HepG2 (cell line): ENCODE data around the gene MOCS1. TPM values are rescaled to one million over a fixed set of nuclear protein-coding genes. Genes with fewer than 3 reads are reported as not detected.

ENCODE experiments used
- ATAC-seq: fragments of 200-7000 bp; cut with Tn5 transposase; 3 replicates; pipeline ENCODE4 v1.9.1; 2020; ENCODE audit warnings: mild to moderate bottlenecking, moderate library complexity
- BruUV-seq: library from RNA; stranded (reverse); fragments of 400-500 nt; replicated peaks from 2 replicates; lab custom pipeline; 2021; lab: Mats Ljungman, UMichigan
- CTCF ChIA-PET: fragments of 300-600 bp; formaldehyde crosslinking; extraction: SDS; loops from one replicate; lab custom pipeline; 2021; ENCODE audit warnings: low total read pairs, inconsistent platforms, low intra/inter-chr PET ratio; lab: Yijun Ruan, JAX
- POLR2A ChIA-PET: fragments of 350-600 bp; sonication (Branson Sonifier 250); formaldehyde crosslinking; loops from one replicate; lab custom pipeline; 2020; ENCODE audit warnings: antibody characterized with exemption, inconsistent platforms; lab: Yijun Ruan, JAX
- DNase-seq: peaks from one replicate; pipeline ENCODE4 v3.0.0-alpha.2; 2015; ENCODE audit warnings: low spot score
- FAIRE-seq: peaks from 3 replicates; lab custom pipeline; 2011; peaks lifted over from hg19 to GRCh38; lab: Jason Lieb, UNC
- H2AFZ ChIP-seq: one replicate; pipeline ENCODE4 v1.6.1; 2011; ENCODE audit warnings: low read length, inconsistent platforms
- H3K27ac ChIP-seq: fragments of 300-600 bp; 3 replicates; pipeline ENCODE4 v1.8.0; 2011; ENCODE audit warnings: mixed run types, mild to moderate bottlenecking, mixed read lengths, low read length, inconsistent platforms; ENCODE audit not compliant: insufficient read depth; ENCODE audit errors: extremely low read length
- H3K27me3 ChIP-seq, 2 experiments: fragments of 200-600 bp in 1 of 2; 2 replicates in 1 of 2; 3 replicates in 1 of 2; pipeline versions ENCODE4 v1.6.0 to v1.8.0; 2011; ENCODE audit warnings: low read length in 2 of 2, mild to moderate bottlenecking in 2 of 2, moderate library complexity in 2 of 2, inconsistent platforms in 1 of 2; ENCODE audit not compliant: insufficient read depth in 2 of 2, control insufficient read depth in 1 of 2
- H3K36me3 ChIP-seq, 2 experiments: fragments of 200-600 bp in 1 of 2; replicated peaks in 1 of 2; 2 replicates in 1 of 2; 3 replicates in 1 of 2; pipeline versions ENCODE4 v1.5.1 to v1.8.0; 2011; ENCODE audit warnings: low read length in 2 of 2, inconsistent platforms in 1 of 2; ENCODE audit not compliant: insufficient read depth in 2 of 2, control insufficient read depth in 1 of 2
- H3K4me1 ChIP-seq: 2 replicates; pipeline ENCODE4 v1.5.1; 2012; ENCODE audit warnings: low read length, inconsistent platforms; ENCODE audit not compliant: insufficient read depth
- H3K4me2 ChIP-seq: 2 replicates; pipeline ENCODE4 v1.6.0; 2011; ENCODE audit warnings: low read depth, low read length, inconsistent platforms
- H3K4me3 ChIP-seq, 3 experiments: fragments of 200-600 bp in 1 of 3; sonication (generic), shearing (Covaris generic) in 1 of 3; replicated peaks in 1 of 3; 2 replicates each; pipeline ENCODE4 v1.5.1; 2011 to 2016; ENCODE audit warnings: low read length in 3 of 3, inconsistent platforms in 2 of 3, low read depth in 2 of 3, mild to moderate bottlenecking in 2 of 3, control low read depth in 1 of 3, mixed read lengths in 1 of 3; ENCODE audit not compliant: insufficient read depth in 1 of 3
- H3K79me2 ChIP-seq: one replicate; pipeline ENCODE4 v1.6.1; 2011; ENCODE audit warnings: low read length, inconsistent platforms; ENCODE audit not compliant: insufficient read depth
- H3K9ac ChIP-seq: 2 replicates; pipeline ENCODE4 v1.6.0; 2011; ENCODE audit warnings: mild to moderate bottlenecking, low read depth, low read length, inconsistent platforms; ENCODE audit not compliant: insufficient read depth
- H3K9me3 ChIP-seq: 2 replicates; pipeline ENCODE4 v1.5.1; 2012; ENCODE audit warnings: mild to moderate bottlenecking, low read length
- H4K20me1 ChIP-seq: 2 replicates; pipeline ENCODE4 v1.6.0; 2011; ENCODE audit warnings: inconsistent platforms, mild to moderate bottlenecking, low read length, moderate library complexity; ENCODE audit not compliant: insufficient read depth
- GATA4 ChIP-seq: sonication (generic); IDR thresholded peaks from 2 replicates; pipeline ENCODE4 v1.6.1; 2016; ENCODE audit warnings: antibody characterized with exemption, low read depth, borderline replicate concordance
- GPN1 ChIP-seq: sonication (generic); formaldehyde crosslinking; IDR thresholded peaks from 2 replicates; pipeline ENCODE4 v1.5.1; 2020; ENCODE audit warnings: missing genetic modification reagents, borderline replicate concordance
- HOXA9 ChIP-seq: sonication (generic); formaldehyde crosslinking; IDR thresholded peaks from 2 replicates; pipeline ENCODE4 v1.8.1; 2022; ENCODE audit warnings: missing genetic modification reagents, mild to moderate bottlenecking, moderate library complexity, borderline replicate concordance
- SETDB1 ChIP-seq: sonication (generic); formaldehyde crosslinking; IDR thresholded peaks from 2 replicates; pipeline ENCODE4 v1.5.1; 2020; ENCODE audit warnings: missing genetic modification reagents, mild to moderate bottlenecking, borderline replicate concordance
- ZNF562 ChIP-seq: sonication (generic); formaldehyde crosslinking; IDR thresholded peaks from 2 replicates; pipeline ENCODE4 v1.8.0; 2022; ENCODE audit warnings: missing genetic modification reagents, borderline replicate concordance
- ZNF850 ChIP-seq: sonication (generic); formaldehyde crosslinking; conservative IDR thresholded peaks from 2 replicates; pipeline ENCODE4 v1.9.0; 2021; ENCODE audit warnings: mild to moderate bottlenecking, missing genetic modification reagents
- in situ Hi-C: cut with HindIII; loops from 2 replicates; pipeline ENCODE4 v1.10.0; 2017; ENCODE audit warnings: low pct_unique_long_range_greater_than_20kb; ENCODE audit not compliant: extremely low pct_ligation_motif_present
- intact Hi-C: fragments of 100-400 bp; cut with micrococcal nuclease; formaldehyde crosslinking; loops from one replicate; pipeline ENCODE4 v1.10.0; 2022; ENCODE audit not compliant: unreplicated experiment
- polyA plus RNA-seq, 8 experiments: library from polyadenylated mRNA; depleted of rRNA in 3 of 8; stranded (reverse) in 7 of 8; unstranded in 1 of 8; fragments of >200 nt; fragmentation: Illumina TruSeq in 4 of 8; extraction: Trizol in 4 of 8; gene quantifications; 2 replicates each; pipeline versions ENCODE4 v1.2.1 to v1.2.3, GENCODE V29; 2011 to 2016; ENCODE audit warnings: low read depth in 4 of 8, missing spikeins in 1 of 8, mixed read lengths in 1 of 8; ENCODE audit not compliant: insufficient read depth in 1 of 8
- total RNA-seq, 5 experiments: library from RNA; depleted of rRNA; stranded (reverse); fragments of >200 nt; fragmentation: Illumina TruSeq; extraction: Trizol; gene quantifications; 2 replicates each; pipeline ENCODE4 v1.2.3, GENCODE V29; 2016; ENCODE audit warnings: low read depth in 1 of 5
- TF ChIP-seq, protein P1 (sequence below): sonication (generic); formaldehyde crosslinking; IDR thresholded peaks from 2 replicates; pipeline ENCODE4 v1.4.0; 2020; ENCODE audit warnings: missing genetic modification reagents
- TF ChIP-seq, protein P2 (sequence below): sonication (generic); formaldehyde crosslinking; IDR thresholded peaks from 2 replicates; pipeline ENCODE4 v1.4.0; 2020; ENCODE audit warnings: missing genetic modification reagents
- TF ChIP-seq, protein P3 (sequence below): sonication (generic); formaldehyde crosslinking; IDR thresholded peaks from 2 replicates; pipeline ENCODE4 v1.8.0; 2022; ENCODE audit warnings: low read depth, missing genetic modification reagents
- TF ChIP-seq, protein P4 (sequence below): IDR thresholded peaks from 2 replicates; pipeline ENCODE4 v1.6.1; 2018; ENCODE audit warnings: missing genetic modification reagents, mild to moderate bottlenecking, missing compliant biosample characterization
- TF ChIP-seq, protein P5 (sequence below): sonication (generic); formaldehyde crosslinking; IDR thresholded peaks from 2 replicates; pipeline ENCODE4 v1.5.1; 2020; ENCODE audit warnings: missing genetic modification reagents, mild to moderate bottlenecking, borderline replicate concordance
- TF ChIP-seq, protein P6 (sequence below): sonication (generic); formaldehyde crosslinking; IDR thresholded peaks from 2 replicates; pipeline ENCODE4 v1.8.0; 2022; ENCODE audit warnings: mild to moderate bottlenecking, missing genetic modification reagents; ENCODE audit not compliant: insufficient replicate concordance

MOCS1 gene
- total and polyA plus RNA-seq, 2 of the 13 experiments (the other 11 are each of a cell fraction or from before 2014, with no cell fraction given), result 5.3 to 11.7 TPM

DNA sequence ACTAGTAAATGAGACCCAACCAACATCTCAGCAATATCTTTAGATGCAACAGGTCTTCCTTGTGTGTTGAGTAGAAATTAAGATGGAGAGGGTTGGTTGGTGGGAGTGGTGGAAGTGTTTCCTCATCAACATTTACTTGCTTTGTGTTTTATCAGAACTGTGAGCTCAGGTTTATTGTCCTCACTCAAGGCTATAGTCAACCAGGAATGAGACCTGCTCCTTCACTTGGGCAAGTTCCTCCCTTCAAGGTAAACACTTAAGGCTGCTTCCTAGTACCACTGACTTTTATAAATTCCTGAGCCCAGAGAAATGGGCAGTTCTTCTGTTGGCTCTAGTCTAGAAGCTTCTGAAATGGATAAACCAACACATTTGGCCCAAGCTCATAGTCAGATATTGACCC, 48.9 kb upstream of the MOCS1 start:
- no TSS peak for BruUV-seq
- Histone ChIP-seq H3K79me2 (no peaks in the 10 kb centered on the region), H3K9me3 (no peaks in the 10 kb centered on the region), H3K36me3 (no peaks in the 10 kb centered on the region), H2AFZ (no peak overlapping the region), H3K9ac (no peak overlapping the region), H3K4me1 (no peaks in the 10 kb centered on the region), H3K4me2 (no peak overlapping the region), H3K27me3 (no peaks in the 10 kb centered on the region), H4K20me1 (no peaks in the 10 kb centered on the region), H3K27ac (no peak overlapping the region), H3K4me3 (no peak overlapping the region)
- ATAC-seq, result no peak
- intact Hi-C loops (loop anchor here (5.0 kb wide), 1 partner anchor 604 kb away; the partner anchor contains the start of gene LRFN2), in situ Hi-C loops (loop anchor here (5.0 to 25.0 kb wide), 2 partner anchors 329 to 854 kb away; no protein-coding TSS in a partner anchor)
- no peak for FAIRE-seq
- POLR2A ChIA-PET, result no interaction called here
- DNase-seq, result no peak
- no peak for TF ChIP-seq GPN1 (CRISPR knock-in tag)
- TF ChIP-seq ZNF562 (CRISPR knock-in tag), result no peak
- no peak for TF ChIP-seq HOXA9 (CRISPR knock-in tag)
- TF ChIP-seq, protein P1, sequence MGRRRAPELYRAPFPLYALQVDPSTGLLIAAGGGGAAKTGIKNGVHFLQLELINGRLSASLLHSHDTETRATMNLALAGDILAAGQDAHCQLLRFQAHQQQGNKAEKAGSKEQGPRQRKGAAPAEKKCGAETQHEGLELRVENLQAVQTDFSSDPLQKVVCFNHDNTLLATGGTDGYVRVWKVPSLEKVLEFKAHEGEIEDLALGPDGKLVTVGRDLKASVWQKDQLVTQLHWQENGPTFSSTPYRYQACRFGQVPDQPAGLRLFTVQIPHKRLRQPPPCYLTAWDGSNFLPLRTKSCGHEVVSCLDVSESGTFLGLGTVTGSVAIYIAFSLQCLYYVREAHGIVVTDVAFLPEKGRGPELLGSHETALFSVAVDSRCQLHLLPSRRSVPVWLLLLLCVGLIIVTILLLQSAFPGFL (CRISPR knock-in tag), result no peak
- TF ChIP-seq, protein P2, sequence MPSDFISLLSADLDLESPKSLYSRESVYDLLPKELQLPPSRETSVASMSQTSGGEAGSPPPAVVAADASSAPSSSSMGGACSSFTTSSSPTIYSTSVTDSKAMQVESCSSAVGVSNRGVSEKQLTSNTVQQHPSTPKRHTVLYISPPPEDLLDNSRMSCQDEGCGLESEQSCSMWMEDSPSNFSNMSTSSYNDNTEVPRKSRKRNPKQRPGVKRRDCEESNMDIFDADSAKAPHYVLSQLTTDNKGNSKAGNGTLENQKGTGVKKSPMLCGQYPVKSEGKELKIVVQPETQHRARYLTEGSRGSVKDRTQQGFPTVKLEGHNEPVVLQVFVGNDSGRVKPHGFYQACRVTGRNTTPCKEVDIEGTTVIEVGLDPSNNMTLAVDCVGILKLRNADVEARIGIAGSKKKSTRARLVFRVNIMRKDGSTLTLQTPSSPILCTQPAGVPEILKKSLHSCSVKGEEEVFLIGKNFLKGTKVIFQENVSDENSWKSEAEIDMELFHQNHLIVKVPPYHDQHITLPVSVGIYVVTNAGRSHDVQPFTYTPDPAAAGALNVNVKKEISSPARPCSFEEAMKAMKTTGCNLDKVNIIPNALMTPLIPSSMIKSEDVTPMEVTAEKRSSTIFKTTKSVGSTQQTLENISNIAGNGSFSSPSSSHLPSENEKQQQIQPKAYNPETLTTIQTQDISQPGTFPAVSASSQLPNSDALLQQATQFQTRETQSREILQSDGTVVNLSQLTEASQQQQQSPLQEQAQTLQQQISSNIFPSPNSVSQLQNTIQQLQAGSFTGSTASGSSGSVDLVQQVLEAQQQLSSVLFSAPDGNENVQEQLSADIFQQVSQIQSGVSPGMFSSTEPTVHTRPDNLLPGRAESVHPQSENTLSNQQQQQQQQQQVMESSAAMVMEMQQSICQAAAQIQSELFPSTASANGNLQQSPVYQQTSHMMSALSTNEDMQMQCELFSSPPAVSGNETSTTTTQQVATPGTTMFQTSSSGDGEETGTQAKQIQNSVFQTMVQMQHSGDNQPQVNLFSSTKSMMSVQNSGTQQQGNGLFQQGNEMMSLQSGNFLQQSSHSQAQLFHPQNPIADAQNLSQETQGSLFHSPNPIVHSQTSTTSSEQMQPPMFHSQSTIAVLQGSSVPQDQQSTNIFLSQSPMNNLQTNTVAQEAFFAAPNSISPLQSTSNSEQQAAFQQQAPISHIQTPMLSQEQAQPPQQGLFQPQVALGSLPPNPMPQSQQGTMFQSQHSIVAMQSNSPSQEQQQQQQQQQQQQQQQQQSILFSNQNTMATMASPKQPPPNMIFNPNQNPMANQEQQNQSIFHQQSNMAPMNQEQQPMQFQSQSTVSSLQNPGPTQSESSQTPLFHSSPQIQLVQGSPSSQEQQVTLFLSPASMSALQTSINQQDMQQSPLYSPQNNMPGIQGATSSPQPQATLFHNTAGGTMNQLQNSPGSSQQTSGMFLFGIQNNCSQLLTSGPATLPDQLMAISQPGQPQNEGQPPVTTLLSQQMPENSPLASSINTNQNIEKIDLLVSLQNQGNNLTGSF, result no peak
- no peak for TF ChIP-seq GATA4
- TF ChIP-seq ZNF850 (CRISPR knock-in tag), result no peak
- TF ChIP-seq, protein P3, sequence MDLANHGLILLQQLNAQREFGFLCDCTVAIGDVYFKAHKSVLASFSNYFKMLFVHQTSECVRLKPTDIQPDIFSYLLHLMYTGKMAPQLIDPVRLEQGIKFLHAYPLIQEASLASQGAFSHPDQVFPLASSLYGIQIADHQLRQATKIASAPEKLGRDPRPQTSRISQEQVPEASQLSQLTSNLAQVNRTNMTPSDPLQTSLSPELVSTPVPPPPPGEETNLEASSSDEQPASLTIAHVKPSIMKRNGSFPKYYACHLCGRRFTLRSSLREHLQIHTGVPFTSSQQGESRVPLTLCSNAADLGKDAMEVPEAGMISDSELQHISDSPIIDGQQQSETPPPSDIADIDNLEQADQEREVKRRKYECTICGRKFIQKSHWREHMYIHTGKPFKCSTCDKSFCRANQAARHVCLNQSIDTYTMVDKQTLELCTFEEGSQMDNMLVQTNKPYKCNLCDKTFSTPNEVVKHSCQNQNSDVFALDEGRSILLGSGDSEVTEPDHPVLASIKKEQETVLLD (CRISPR knock-in tag), result no peak
- TF ChIP-seq, protein P4, sequence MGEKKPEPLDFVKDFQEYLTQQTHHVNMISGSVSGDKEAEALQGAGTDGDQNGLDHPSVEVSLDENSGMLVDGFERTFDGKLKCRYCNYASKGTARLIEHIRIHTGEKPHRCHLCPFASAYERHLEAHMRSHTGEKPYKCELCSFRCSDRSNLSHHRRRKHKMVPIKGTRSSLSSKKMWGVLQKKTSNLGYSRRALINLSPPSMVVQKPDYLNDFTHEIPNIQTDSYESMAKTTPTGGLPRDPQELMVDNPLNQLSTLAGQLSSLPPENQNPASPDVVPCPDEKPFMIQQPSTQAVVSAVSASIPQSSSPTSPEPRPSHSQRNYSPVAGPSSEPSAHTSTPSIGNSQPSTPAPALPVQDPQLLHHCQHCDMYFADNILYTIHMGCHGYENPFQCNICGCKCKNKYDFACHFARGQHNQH, result no peak
- TF ChIP-seq, protein P5, sequence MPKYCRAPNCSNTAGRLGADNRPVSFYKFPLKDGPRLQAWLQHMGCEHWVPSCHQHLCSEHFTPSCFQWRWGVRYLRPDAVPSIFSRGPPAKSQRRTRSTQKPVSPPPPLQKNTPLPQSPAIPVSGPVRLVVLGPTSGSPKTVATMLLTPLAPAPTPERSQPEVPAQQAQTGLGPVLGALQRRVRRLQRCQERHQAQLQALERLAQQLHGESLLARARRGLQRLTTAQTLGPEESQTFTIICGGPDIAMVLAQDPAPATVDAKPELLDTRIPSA, result no peak
- no peak for TF ChIP-seq SETDB1
- TF ChIP-seq, protein P6, sequence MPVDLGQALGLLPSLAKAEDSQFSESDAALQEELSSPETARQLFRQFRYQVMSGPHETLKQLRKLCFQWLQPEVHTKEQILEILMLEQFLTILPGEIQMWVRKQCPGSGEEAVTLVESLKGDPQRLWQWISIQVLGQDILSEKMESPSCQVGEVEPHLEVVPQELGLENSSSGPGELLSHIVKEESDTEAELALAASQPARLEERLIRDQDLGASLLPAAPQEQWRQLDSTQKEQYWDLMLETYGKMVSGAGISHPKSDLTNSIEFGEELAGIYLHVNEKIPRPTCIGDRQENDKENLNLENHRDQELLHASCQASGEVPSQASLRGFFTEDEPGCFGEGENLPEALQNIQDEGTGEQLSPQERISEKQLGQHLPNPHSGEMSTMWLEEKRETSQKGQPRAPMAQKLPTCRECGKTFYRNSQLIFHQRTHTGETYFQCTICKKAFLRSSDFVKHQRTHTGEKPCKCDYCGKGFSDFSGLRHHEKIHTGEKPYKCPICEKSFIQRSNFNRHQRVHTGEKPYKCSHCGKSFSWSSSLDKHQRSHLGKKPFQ (CRISPR knock-in tag), result no peak
- TF ChIP-seq, all 625 proteins: peak for 0
- CTCF ChIA-PET, result interaction anchor here (3.4 kb wide), 1 partner anchor 325 kb away, joined by 35 read pairs; no protein-coding TSS in a partner anchor
